GM23338 (cell line): ENCODE measurements around the gene RPS6KA3.

ENCODE experiments used
- CTCF ChIP-seq, 2 experiments: fragments of 200-600 bp in 1 of 2; sonication (generic) in 1 of 2; conservative IDR thresholded peaks; 2 replicates each; pipeline versions ENCODE4 v1.5.1 to v1.6.1; 2016 to 2017; ENCODE audit warnings: antibody characterized with exemption in 2 of 2, low read depth in 2 of 2, mild to moderate bottlenecking in 2 of 2, moderate library complexity in 1 of 2
- POLR2AphosphoS5 ChIP-seq: IDR thresholded peaks from 2 replicates; pipeline ENCODE4 v1.6.1; 2016; ENCODE audit warnings: antibody characterized with exemption, low read depth
- ZNF114 ChIP-seq: fragments of 250-450 bp; sonication (Bioruptor Pico); IDR thresholded peaks from 2 replicates; pipeline ENCODE4 v1.5.0; 2020; ENCODE audit warnings: mild to moderate bottlenecking, moderate library complexity

GRCh38 chrX:20128670-20129069 is 138.0 kb downstream of the RPS6KA3 start:
- no peak for TF ChIP-seq CTCF (conservative IDR thresholded peaks at IDR 0.05; ENCODE audit: low read depth in 2 of 2)
- no peak for TF ChIP-seq ZNF114 (CRISPR knock-in tag)
- no peak for TF ChIP-seq POLR2AphosphoS5
